NCI-H1105 treated with DMSO at 0.1 percent for 48 hours (cell line): ENCODE results near the gene IGSF23.
"Not testable (repeated sequence)": the region's sequence is repeated elsewhere in the genome, so short reads cannot be mapped to it uniquely, and the experiment has no call there.

ENCODE experiments used
- DNase-seq: peaks from one replicate; lab custom pipeline; 2025; lab: John Stamatoyannopoulos, UW

IGSF23 gene

GRCh38 chr19:44614313-44614712, 950 bp downstream of the IGSF23 start:
- DNase-seq: no peak

- no peak for DNase-seq
These were observed 2.5 kb downstream of the IGSF23 start for GRCh38 chr19:44615863-44616247.

GRCh38 chr19:44617110-44617880, 3.9 kb downstream of the IGSF23 start:
- no peak for DNase-seq

GRCh38 chr19:44618640-44619357, 5.4 kb downstream of the IGSF23 start:
- no peak for DNase-seq

- no peak for DNase-seq
These were observed 7.3 kb downstream of the IGSF23 start for GRCh38 chr19:44620667-44621066.

- DNase-seq: no peak
These were observed 8.0 kb downstream of the IGSF23 start for GRCh38 chr19:44621367-44621766.

GRCh38 chr19:44623080-44623479, 9.7 kb downstream of the IGSF23 start:
- DNase-seq: no peak

- DNase-seq: no peak
These were observed 10.3 kb downstream of the IGSF23 start for GRCh38 chr19:44623626-44624025.

- no peak for DNase-seq
These were observed 11.5 kb downstream of the IGSF23 start for GRCh38 chr19:44624840-44625354.

- not testable (repeated sequence) for DNase-seq
These were observed 12.3 kb downstream of the IGSF23 start for GRCh38 chr19:44625637-44626036.

GRCh38 chr19:44626048-44626624, 12.8 kb downstream of the IGSF23 start:
- no peak for DNase-seq

- no peak for DNase-seq
These were observed 14.3 kb downstream of the IGSF23 start for GRCh38 chr19:44627631-44628030.

GRCh38 chr19:44628793-44629192, 15.4 kb downstream of the IGSF23 start:
- no peak for DNase-seq

- DNase-seq: not testable (repeated sequence)
These were observed 18.2 kb downstream of the IGSF23 start for GRCh38 chr19:44631611-44632010.

- not testable (repeated sequence) for DNase-seq
These were observed 20.7 kb downstream of the IGSF23 start for GRCh38 chr19:44634058-44634457.

GRCh38 chr19:44634785-44635184, 21.4 kb downstream of the IGSF23 start:
- DNase-seq: no peak

GRCh38 chr19:44635581-44636438, 22.4 kb downstream of the IGSF23 start:
- DNase-seq: no peak

- DNase-seq: no peak
These were observed 23.4 kb downstream of the IGSF23 start for GRCh38 chr19:44636439-44637389.

GRCh38 chr19:44637390-44637764, 24.0 kb downstream of the IGSF23 start:
- DNase-seq: no peak

- DNase-seq: no peak
These were observed 27.2 kb downstream of the IGSF23 start for GRCh38 chr19:44640518-44640917.
